NCI-H460 (cell line): ENCODE results near the gene DNM3. TPM values are rescaled to one million over a fixed set of nuclear protein-coding genes. Genes with fewer than 3 reads are reported as not detected.
"Not testable (repeated sequence)": the region's sequence is repeated elsewhere in the genome, so short reads cannot be mapped to it uniquely, and the experiment has no call there.

Experiments
- DNase-seq: peaks from one replicate; pipeline ENCODE4 v3.0.0-alpha.2; 2016; ENCODE audit warnings: low read depth; ENCODE audit errors: extremely low read depth
- total RNA-seq: library from RNA; depleted of rRNA; stranded (reverse); fragments of >200 nt; shearing (Covaris generic); gene quantifications from 2 replicates; pipeline ENCODE4 v1.2.3, GENCODE V29; 2014

DNM3 gene
- total RNA-seq, 1 experiment from 2014 or later, result 0.27 TPM

- DNase-seq, result no peak
Measured at GRCh38 chr1:172343240-172344160, 502.2 kb downstream of the DNM3 start.

GRCh38 chr1:172344444-172344843, 503.1 kb downstream of the DNM3 start:
- DNase-seq, result no peak

GRCh38 chr1:172345077-172345476, 503.8 kb downstream of the DNM3 start:
- no peak for DNase-seq

DNA sequence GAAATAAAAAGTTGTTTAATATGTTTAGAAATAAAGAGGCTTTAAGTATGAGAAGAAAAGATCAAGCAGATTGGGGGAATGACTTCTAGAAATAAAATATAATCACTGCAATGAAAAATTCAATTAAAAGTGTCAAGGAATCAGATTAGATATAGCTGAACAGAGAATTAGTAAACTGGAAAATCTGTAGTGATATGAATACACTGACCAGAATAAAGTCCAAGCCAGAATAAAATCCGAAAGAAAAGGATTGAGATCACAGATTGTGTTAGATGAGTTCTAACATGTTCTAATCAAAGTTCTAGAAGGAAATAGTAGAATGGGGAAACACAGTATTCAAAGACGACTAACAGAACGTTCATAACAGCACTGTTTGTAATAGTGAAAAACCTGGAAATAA, 506.1 kb downstream of the DNM3 start:
- no peak for DNase-seq

- DNase-seq, result peak; percentile 51
Measured at GRCh38 chr1:172350856-172351255, 509.6 kb downstream of the DNM3 start.

DNA sequence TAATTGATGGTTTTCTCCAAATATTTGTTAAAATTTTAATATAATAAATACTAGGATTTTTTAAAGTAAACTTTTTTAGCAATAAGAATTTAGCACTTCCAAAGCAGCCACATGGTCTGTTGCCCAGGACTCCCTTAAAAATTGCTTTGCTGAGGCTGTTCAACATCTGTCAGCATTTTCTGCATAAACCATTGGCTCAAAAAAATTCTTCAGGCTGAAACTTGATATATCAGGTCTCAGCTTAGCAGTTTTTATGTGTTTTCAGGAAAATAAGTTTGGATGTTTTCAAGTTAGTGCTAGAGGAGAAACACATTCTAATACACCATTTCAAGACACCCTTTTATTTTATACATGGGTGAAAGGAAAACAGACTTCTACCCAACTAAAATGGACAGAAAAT, 510.0 kb downstream of the DNM3 start:
- no peak for DNase-seq

- peak; percentile 94 for DNase-seq
Measured at GRCh38 chr1:172351754-172352161, 510.5 kb downstream of the DNM3 start.

- DNase-seq, result no peak
Measured at GRCh38 chr1:172352435-172352834, 511.1 kb downstream of the DNM3 start.

DNA sequence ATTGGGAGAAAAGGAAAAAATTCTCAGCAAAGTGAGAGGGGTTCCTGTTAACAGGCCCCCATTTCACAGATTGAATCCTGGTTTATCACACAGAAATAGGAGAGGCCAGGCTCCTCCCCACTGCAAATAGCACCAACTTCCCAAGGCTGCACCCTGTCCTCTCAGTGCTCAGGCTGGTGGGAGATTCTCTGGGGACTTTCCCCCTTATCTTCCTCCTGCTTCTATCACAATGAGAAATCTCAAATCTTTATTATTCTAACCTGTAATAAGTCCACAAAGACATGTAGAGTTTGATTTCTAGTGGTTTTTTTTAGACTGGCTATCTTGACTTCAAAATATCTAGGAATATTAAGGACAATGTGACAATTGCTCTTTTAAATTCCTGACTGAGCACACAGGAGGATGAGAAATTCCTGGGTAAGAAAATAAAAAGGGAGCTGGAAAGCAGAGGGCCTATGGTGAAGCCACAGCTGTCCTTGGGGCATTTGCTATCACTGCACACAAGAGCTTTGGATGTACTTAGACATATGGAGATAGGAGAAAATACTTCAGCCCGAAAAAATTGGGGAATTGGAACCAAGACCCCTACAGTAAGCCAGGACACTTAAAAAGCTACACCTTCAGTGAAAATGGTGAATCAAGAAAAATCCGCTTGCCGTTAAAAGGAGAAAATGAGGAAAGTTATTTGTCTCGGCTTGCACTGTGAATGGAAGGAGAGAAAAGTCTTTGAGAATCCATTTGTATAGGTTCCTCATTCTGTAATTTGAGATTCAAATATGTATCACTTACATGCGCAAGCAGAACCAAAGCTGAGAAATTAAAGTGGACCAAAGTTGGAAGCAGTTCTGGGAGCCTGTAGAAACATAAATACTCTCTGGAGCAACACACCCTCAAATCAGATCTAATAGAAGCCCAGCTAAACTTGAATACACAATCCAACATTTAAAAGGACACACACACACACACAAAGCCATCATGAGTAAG, 513.3 kb downstream of the DNM3 start:
- DNase-seq, result no peak

DNA sequence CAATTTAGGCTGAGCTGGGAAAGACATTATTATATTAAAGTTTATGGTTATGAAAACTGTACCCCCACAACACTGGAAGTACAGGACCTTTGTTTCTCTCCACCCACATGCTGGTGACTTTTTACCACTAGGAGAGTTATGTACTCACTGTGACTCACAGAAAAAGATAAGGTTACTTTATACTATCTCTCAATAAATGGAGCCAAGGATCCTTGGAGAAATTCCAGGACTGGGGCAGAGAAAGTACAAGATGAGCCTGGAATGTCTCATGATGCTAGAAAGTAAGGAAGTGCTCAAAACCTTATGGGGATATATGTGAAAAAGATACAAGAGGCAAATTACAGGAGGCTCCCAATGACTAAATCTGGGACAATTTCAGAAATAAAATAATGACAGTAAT, 515.3 kb downstream of the DNM3 start:
- DNase-seq, result peak; percentile 78

- DNase-seq, result no peak
Measured at GRCh38 chr1:172357753-172358385, 516.6 kb downstream of the DNM3 start.

- no peak for DNase-seq
Measured at GRCh38 chr1:172359491-172359999, 518.2 kb downstream of the DNM3 start.

GRCh38 chr1:172360511-172360910, 519.2 kb downstream of the DNM3 start:
- no peak for DNase-seq

DNA sequence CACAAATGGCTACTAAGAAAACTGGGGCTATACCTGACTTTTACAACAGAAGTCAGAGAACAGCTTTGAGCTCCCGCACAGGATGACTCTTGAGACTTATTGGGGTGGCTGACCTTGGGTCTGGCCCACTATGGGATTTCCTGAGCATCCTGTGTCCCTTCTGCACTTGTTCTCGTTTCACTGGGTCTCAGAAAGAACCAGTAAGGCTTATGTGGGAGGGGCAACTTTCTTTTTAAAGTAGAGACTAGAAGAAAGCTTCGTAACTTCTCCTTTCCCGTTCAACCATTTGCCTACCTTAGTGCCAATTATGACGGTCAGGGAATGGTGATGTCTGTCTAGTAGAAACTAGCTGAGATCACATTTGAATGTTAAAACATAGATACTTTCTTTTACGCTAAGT, 519.7 kb downstream of the DNM3 start:
- DNase-seq, result no peak

GRCh38 chr1:172363852-172364251, 522.6 kb downstream of the DNM3 start:
- DNase-seq, result no peak

- not testable (repeated sequence) for DNase-seq
Measured at GRCh38 chr1:172371646-172372045, 530.3 kb downstream of the DNM3 start.

DNA sequence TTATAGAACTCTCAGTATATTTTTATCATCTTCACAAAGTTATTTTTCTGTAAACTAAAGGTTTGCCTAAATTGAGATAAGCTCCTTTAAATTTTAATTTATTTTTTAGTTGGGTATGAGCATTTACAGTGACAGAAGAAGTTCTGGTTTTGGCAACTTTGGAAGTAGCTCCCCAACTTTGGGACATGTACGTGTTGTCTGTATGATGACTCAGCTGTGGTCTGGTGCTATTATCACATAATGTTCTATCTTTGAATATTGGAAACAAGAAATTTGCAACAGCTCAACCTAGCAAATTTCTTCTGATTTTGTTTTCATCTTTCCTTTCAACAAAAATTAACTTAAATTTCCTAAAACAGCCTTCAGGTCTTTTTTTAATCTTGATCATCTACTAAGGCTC, 532.6 kb downstream of the DNM3 start:
- DNase-seq, result no peak

GRCh38 chr1:172375211-172375631, 533.9 kb downstream of the DNM3 start:
- no peak for DNase-seq

- DNase-seq, result no peak
Measured at GRCh38 chr1:172376431-172376830, 535.1 kb downstream of the DNM3 start.

- DNase-seq, result no peak
Measured at GRCh38 chr1:172377565-172377964, 536.3 kb downstream of the DNM3 start.
